ENCODE results near the gene SUSD1. TPM values are rescaled to one million over a fixed set of nuclear protein-coding genes. Genes with fewer than 3 reads are reported as not detected.

SUSD1 gene
- total RNA-seq = 10 to 100 TPM in 2 of 3 donors, 1 to 10 TPM in 1; 6.4 to 17.3 (median 13.1) TPM

- intact Hi-C loops (cut with DNase I; ENCODE audit: low total_unique reads) = no loop called here
Measured at GRCh38 chr9:112174965-112175795, at the start of gene SUSD1. Gene SUSD1 (minus strand): TSS chr9:112175297. CDS start chr9:112175235, 62 bp downstream.

DNA sequence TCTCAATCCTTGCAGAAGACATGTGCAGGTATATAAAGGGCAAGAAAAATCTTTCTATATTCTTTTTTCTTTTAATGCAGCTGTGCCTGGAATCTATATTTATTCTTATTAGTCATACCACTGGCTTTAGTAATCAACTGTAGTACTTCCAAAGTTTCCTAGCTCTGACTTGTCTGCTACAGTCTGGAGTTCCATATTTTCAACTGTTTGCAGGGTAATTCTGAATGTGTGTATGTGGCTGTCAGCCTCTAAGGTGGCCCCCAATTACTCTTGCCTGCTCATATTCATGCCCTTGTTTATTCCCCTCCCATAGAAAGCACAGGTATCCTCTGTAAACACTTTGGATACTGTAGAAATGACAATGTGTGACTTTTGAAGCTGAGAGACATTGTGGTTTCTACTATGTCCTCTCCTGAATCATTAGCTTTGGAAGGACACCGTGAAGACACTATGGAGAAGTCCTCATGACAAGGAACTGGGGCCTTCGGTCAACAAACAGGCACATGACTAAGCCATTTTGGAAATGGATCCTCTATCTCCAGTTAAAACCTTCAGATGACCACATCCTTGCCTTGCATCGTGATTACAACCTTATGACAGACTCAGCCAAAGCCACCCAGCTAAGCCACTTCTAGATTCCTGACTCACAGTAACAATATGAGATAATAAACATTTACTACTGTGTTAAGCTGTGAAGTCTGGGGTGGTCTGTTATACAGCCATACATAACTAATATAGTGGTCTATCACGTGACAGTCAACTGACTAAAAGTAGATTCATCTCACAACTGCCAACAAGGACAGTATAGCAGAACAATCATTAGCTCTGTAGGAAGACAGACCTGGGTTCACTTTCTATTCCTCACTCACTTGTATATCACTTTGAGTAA is 49.5 kb upstream of the SUSD1 start:
- TF ChIP-seq CTCF (IDR thresholded peaks at IDR 0.05) (no peak), POLR2AphosphoS5 (IDR thresholded peaks at IDR 0.05) (no peak), POLR2A (IDR thresholded peaks at IDR 0.05) (no peak)
- intact Hi-C loops (cut with DNase I; ENCODE audit: low total_unique reads) = no loop called here
- no peaks in the 10 kb centered on the region for H3K36me3 ChIP-seq

More at GRCh38 chr9:112174965-112175795, at the start of gene SUSD1:
- Histone ChIP-seq H3K9me3 (no peaks in the 10 kb centered on the region), H3K4me3 (peak within 1 kb of the TSS; percentile 58 to 92 (median 74)), H3K36me3 (no peaks in the 10 kb centered on the region), H3K4me1 (peaks cover 0 to 3% of the 10 kb centered on the region in 2 donors), H3K27ac (peak within 1 kb of the TSS; percentile 52 to 85), H3K27me3 (no peaks in the 10 kb centered on the region)
- no peak for DNase-seq (ENCODE audit: low spot score in 2 of 2)
- TF ChIP-seq POLR2AphosphoS5 (IDR thresholded peaks at IDR 0.05) (no peak), POLR2A (IDR thresholded peaks at IDR 0.05) (no peak), CTCF (IDR thresholded peaks at IDR 0.05) (no peak)

DNA sequence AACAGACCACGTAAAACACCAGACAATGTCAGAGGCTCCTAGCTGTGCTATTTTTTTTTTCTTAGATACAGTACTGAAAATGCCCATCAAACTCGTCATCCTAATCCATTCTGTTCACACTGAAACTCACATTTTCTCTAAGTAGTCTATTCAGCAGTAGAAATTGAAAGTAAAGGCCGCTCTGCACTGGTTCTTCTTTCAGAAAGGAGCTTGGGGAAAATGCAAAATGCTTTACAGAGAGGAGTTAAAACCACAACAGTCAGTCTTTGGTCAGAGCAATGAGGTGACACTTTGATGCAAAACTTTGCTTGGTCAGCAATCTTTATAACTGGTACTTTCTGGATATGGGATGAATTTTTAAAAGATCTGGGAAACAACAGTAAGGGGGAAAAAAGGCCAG is 43.8 kb upstream of the SUSD1 start:
- TF ChIP-seq POLR2AphosphoS5 (IDR thresholded peaks at IDR 0.05) (no peak), POLR2A (IDR thresholded peaks at IDR 0.05) (no peak), CTCF (IDR thresholded peaks at IDR 0.05) (no peak)
- Histone ChIP-seq H3K9me3 (no peaks in the 10 kb centered on the region), H3K4me1 (no peaks in the 10 kb centered on the region), H3K36me3 (peaks cover 11% of the 10 kb centered on the region), H3K27me3 (no peaks in the 10 kb centered on the region), H3K27ac (no peak overlapping the region), H3K4me3 (no peak overlapping the region)
- DNase-seq (ENCODE audit: low spot score in 2 of 2) = no peak
- intact Hi-C loops (cut with DNase I; ENCODE audit: low total_unique reads) = loop anchor here (10.0 kb wide), 1 partner anchor 956 kb away; no protein-coding TSS in a partner anchor

More for the DNA sequence above, 49.5 kb upstream of the SUSD1 start:
- no peak overlapping the region for H3K4me3 ChIP-seq
- DNase-seq (ENCODE audit: low spot score in 2 of 2) = no peak
- H3K9me3 ChIP-seq = no peaks in the 10 kb centered on the region
- no peaks in the 10 kb centered on the region for H3K4me1 ChIP-seq
- no peak overlapping the region for H3K27ac ChIP-seq
- H3K27me3 ChIP-seq = no peaks in the 10 kb centered on the region

DNA sequence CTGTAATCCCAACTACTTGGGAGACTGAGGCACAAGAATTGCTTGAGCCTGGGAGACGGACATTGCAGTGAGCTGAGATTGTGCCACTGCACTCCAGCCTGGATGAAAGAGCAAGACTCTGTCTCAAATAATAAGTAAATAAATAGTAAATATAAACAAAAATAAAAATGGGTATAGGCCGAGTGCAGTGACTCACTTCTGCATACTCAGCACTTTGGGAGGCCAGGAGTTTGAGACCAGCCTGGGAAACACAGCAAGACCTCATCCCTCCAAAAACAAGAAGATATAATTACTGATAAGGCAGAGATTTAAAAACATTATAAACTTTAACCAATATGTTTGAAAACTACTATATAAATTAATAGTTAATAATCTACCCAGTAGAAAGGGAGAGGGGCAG is 37.8 kb upstream of the SUSD1 start:
- TF ChIP-seq CTCF (IDR thresholded peaks at IDR 0.05) (no peak), POLR2A (IDR thresholded peaks at IDR 0.05) (no peak), POLR2AphosphoS5 (IDR thresholded peaks at IDR 0.05) (no peak)
- H3K36me3 ChIP-seq = peaks cover 5% of the 10 kb centered on the region

More for the DNA sequence above, 37.8 kb upstream of the SUSD1 start:
- Histone ChIP-seq H3K27me3 (no peaks in the 10 kb centered on the region), H3K4me1 (no peaks in the 10 kb centered on the region), H3K9me3 (peaks cover 6 to 10% of the 10 kb centered on the region in 2 donors), H3K4me3 (no peak overlapping the region), H3K27ac (no peak overlapping the region)
- intact Hi-C loops (cut with DNase I; ENCODE audit: low total_unique reads) = loop anchor here (10.0 kb wide), 1 partner anchor 962 kb away; no protein-coding TSS in a partner anchor
- DNase-seq (ENCODE audit: low spot score in 2 of 2) = no peak
